Breast epithelium (tissue), 3 donors: ENCODE measurements around the gene MARCHF2.

ENCODE experiments used
- CTCF ChIP-seq, 3 donors: fragments of 450-650 bp; IDR thresholded peaks; one replicate each; pipeline ENCODE4 v1.5.1; 2016 to 2017; ENCODE audit warnings: antibody characterized with exemption in 3 of 3, mild to moderate bottlenecking in 3 of 3, moderate library complexity in 3 of 3
- POLR2A ChIP-seq: fragments of 450-650 bp; IDR thresholded peaks from one replicate; pipeline ENCODE4 v1.6.1; 2016; ENCODE audit warnings: antibody characterized with exemption, mild to moderate bottlenecking, moderate library complexity

GRCh38 chr19:8397746-8398310 lies 15.3 kb upstream of the MARCHF2 start:
- TF ChIP-seq CTCF (IDR thresholded peaks at IDR 0.05) (no peak), POLR2A (no peak)
